HG02943 (cell line): ENCODE data around the gene FAM8A1.
"Not testable (repeated sequence)": the region's sequence is repeated elsewhere in the genome, so short reads cannot be mapped to it uniquely, and the experiment has no call there.

Experiments used
- ATAC-seq: cut with Tn5 transposase; IDR thresholded peaks from one replicate; pipeline ENCODE4 v1.9.1; 2021; ENCODE audit warnings: mild to moderate bottlenecking, low read depth, moderate library complexity; ENCODE audit not compliant: unreplicated experiment

Gene FAM8A1, protein sequence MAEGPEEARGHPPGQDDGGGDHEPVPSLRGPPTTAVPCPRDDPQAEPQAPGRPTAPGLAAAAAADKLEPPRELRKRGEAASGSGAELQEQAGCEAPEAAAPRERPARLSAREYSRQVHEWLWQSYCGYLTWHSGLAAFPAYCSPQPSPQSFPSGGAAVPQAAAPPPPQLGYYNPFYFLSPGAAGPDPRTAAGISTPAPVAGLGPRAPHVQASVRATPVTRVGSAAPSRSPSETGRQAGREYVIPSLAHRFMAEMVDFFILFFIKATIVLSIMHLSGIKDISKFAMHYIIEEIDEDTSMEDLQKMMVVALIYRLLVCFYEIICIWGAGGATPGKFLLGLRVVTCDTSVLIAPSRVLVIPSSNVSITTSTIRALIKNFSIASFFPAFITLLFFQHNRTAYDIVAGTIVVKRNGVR

DNA sequence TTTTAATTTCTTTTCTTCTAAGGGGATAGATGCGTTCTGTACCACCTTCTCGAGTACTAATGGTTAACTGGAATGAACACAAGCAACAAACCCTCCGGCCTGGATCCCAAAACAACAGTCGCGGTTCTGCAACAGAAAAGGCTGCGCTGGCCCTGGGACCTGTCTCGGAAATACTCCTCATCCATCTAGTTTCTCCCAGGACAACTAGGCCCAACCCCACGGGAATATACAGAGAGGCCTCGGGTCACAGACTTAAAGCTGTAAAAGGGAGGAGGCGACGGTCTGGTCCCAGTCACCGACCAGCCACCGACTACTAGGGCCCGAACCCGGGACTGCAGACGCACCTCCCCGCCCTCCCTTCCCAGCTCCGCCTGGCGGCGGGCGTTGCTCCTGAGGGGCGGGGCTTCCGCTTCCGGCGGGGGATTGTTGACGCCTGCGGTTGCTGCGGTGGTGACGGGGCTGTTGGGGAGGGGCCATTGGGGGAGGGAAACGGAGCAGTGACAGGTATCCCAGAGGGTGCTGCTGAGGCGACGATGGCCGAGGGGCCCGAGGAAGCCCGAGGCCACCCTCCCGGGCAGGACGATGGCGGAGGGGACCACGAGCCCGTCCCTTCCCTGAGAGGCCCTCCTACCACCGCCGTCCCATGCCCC lies at the start of gene FAM8A1:
Gene FAM8A1, plus strand, starts transcription at position 426 of the 650 bp plus-strand sequence. Its CDS starts 108 bp downstream, at position 534.
- peak; percentile 80 for ATAC-seq

DNA sequence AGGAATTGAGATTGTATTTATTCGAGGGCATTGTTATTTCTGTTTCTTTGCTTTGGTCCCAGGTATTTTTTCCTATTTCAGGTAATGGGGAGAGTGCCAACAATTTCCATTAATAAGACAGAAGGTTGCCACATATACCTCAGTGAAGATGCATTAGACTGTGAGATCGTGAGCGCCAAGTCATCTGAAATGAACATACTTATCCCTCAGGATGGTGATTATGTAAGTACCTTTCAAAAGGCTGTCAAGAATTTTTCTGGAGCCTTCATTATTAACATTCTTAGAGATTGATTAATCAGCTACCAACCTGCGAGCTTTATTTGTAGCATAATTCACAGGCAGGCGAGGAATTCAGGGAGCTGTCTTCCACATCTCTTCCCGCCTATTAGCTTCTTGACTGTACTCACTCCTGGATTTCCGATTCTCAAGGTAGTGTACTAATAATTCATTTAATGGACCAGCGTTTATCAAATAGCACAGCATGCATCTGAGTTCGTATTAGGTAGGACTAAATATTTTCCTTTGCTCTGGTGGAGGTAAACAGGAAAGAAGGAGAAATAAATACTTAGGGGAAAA lies 48.6 kb upstream of the FAM8A1 start:
- no peak for ATAC-seq

DNA sequence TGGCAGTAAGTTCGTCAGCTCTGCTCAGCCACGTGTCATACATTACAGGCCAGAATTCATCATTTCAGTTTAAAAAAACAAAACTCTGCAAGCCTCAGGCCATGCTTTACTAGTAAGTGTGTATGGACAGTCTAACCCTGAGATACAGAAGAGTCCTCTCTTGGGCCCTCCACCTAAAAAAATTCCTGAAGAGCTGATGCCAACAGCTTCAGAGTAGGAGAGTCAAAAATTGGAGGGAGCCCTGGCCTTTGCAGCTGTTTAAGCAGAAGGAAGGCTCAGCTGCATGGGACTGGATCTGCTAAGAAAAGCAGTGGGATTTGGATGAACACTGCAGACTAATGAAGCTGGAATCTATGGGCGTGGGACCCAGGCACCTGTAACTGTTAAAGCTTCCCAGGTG lies 47.2 kb upstream of the FAM8A1 start:
- ATAC-seq, result no peak

GRCh38 chr6:17556014-17556413 lies 44.1 kb upstream of the FAM8A1 start:
- no peak for ATAC-seq

GRCh38 chr6:17562636-17563035 lies 37.5 kb upstream of the FAM8A1 start:
- ATAC-seq, result no peak

- ATAC-seq, result no peak
These were observed 34.7 kb upstream of the FAM8A1 start for GRCh38 chr6:17565399-17565798.

- no peak for ATAC-seq
These were observed 25.1 kb upstream of the FAM8A1 start for GRCh38 chr6:17574866-17575560.

GRCh38 chr6:17577059-17577458 lies 23.0 kb upstream of the FAM8A1 start:
- no peak for ATAC-seq

DNA sequence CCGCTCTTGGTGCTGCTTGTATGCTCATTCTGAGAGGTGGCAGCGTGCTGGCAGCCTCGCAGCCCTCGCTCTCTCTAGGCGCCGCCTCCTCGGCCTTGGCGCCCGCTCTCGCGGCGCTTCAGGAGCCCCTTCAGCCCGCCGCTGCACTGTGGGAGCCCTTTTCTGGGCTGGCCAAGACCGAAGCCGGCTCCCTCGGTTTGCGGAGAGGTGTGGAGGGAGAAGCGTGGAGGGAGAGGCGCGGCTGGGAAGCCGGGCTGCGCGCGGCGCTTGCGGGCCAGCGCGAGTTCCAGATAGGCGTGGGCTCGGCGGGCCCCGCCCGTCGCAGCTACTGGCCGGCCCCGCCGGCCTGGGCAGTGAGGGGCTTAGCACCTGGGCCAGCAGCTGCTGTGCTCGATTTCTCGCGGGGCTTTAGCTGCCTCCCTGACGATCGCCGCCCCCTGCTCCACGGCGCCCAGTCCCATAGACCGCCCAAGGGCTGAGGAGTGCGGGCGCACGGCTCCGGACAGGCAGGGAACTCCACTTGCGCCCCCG lies 19.5 kb upstream of the FAM8A1 start:
- ATAC-seq, result no peak

DNA sequence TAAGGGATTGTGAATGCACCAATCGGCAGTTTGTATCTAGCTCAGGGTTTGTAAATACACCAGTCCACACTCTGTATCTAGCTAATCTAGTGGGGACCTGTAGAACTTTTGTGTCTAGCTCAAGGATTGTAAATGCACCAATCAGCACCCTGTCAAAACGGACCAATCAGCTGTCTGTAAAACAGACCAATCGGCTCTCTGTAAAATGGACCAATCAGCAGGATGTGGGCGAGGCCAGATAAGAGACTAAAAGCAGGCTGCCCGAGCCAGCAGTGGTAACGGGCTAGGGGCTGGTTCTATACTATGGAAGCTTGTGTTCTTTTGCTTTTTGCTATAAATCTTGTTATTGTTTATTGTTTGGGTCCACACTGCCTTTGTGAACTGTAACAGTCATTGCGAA lies 18.8 kb upstream of the FAM8A1 start:
- ATAC-seq, result not testable (repeated sequence)

- no peak for ATAC-seq
These were observed 16.3 kb upstream of the FAM8A1 start for GRCh38 chr6:17583811-17584210.

DNA sequence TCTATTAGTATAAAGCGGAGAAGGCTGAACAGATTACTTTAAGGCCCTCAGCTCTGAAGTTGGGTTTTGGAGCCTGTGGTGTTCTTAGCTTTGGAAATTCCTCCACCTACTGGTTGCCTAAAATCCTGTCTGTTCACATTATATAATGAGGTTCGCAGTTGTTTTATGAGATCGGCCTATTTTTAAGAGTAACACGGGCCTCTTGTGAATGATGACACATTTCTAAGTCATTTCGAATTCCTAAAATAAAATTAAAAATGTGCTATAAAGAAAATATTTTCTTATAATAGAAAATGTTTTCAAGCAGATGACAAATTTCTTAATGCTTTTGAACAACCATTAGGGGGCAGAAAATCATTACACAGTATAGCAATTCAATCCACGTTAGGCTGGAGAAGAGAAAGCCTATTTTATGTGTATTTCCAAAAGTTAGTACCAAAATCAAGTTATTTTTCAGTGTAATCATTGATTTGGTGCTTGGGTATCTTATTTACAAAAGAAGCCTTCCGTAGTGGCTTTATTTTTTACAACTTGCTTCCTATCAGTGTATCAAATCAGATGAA lies 15.8 kb upstream of the FAM8A1 start:
- ATAC-seq, result no peak

DNA sequence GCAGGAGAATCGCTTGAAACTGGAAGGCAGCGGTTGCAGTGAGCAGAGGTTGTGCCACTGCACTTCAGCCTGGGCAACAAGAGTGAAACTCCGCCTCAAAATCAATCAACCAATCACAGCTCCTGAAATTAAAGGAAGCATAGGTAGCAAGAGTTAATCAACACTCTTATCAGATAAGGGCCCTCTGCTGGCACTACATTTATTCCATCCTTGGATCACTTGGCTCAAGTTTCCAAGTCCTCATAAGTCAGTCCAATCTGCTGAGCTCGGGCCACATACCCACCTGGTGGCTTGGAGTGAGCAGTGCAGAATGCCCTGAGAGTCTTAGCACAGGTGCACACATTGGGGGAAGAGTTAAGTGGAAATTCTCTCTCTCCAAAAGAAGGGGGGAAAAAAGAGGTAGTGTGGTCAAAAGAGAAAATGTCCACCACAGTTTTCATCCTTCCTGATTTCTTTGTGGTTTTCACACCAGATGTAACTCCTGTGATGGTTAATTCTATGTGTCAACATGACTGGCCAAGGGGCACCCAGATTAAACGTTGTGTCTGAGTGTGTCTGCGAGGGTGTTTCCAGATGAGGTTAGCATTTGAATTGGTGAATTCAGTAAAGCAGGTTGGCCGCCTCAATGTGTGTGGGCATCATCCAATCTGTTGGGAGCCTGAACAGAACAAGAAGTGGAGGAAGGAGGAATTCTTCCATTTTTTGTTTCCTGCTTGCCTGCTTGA lies 14.2 kb upstream of the FAM8A1 start:
- ATAC-seq, result no peak

DNA sequence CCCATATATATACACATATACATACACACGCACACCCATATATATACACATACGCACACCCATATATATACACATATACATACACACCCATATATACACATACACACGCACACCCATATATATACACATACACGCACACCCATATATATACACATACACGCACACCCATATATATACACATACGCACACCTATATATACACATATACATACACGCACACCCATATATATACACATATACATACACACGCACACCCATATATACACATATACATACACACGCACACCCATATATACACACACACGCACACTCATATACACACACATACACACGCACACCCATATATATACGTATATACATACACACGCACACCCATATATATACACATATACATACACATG lies 13.5 kb upstream of the FAM8A1 start:
- ATAC-seq, result not testable (repeated sequence)

- ATAC-seq, result no peak
These were observed 12.1 kb upstream of the FAM8A1 start for GRCh38 chr6:17588011-17588410.

DNA sequence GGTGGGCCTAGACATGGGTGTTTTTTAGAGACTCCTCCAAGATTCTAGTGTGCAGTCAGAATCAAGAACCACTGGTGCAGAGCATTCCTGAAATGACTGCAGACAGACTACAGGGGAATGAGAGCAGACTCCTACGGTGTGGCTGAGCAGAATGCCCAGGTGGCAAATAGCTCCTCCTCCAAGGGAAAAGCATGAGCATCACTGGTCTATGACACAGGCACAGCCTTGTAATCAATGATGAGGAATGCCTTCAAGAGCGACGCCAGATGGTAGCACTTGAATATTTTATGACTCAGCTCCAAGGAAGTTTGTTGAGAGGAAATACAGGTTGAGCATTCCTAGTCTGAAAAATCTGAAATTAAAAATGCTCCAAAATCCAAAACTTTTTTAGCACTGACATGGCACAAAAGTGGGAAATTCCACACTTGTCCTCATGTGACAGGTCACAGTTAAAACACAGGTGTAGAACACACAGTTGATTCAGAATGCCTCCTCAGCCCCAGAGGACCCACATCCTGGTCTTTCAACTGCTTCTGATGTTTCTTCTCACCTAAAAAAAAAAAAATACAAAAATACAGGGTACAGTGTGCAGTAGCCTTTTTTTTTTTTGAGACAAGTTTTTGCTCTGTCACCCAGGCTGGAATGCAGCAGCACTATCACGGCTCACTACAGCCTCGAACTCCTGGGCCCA lies 10.6 kb upstream of the FAM8A1 start:
- ATAC-seq, result no peak

DNA sequence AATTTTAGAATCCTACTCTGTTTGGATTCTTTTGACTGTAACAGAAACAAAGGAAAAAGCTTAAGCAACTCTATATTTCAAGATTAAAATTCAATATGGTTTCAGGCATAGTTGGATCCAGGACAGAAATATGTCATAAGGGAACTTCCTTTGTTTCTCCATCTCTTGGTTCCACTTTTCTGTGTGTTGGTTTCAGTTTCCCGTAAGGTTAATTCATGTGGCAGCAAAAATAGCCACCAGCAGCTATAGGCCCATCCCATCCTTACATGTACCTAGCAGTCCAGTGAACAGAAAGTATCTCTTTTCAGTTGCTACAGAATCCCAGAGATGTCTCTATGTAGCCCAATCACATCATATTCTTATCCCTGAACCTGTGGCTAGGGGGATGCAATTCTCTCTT lies 8.8 kb upstream of the FAM8A1 start:
- no peak for ATAC-seq

- ATAC-seq, result no peak
These were observed 6.9 kb upstream of the FAM8A1 start for GRCh38 chr6:17593246-17593645.

DNA sequence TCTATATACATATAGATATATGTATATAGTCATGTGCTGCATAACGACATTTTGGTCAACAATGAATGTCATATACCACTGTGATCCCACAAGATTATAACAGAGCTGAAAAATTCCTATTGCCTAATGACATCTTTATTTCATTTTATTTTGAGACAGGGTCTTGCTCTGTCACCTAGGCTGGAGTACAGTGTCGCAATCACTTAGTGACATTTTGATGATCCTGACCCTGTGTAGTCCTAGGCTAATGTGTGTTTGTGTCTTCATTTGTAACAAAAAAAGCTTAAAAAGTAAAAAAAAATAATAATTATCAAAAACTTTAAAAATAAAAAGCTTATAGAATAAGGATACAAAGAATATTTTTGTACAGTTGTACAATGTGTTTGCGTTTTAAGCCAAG lies 4.0 kb upstream of the FAM8A1 start:
- ATAC-seq, result no peak
